HG02840 (cell line): ENCODE measurements around the gene STX19.

Experiments
- ATAC-seq: cut with Tn5 transposase; IDR thresholded peaks from one replicate; pipeline ENCODE4 v1.9.1; 2021; ENCODE audit warnings: mild to moderate bottlenecking, moderate library complexity, moderate number of reproducible peaks; ENCODE audit not compliant: unreplicated experiment, low FRiP score

STX19 gene

DNA sequence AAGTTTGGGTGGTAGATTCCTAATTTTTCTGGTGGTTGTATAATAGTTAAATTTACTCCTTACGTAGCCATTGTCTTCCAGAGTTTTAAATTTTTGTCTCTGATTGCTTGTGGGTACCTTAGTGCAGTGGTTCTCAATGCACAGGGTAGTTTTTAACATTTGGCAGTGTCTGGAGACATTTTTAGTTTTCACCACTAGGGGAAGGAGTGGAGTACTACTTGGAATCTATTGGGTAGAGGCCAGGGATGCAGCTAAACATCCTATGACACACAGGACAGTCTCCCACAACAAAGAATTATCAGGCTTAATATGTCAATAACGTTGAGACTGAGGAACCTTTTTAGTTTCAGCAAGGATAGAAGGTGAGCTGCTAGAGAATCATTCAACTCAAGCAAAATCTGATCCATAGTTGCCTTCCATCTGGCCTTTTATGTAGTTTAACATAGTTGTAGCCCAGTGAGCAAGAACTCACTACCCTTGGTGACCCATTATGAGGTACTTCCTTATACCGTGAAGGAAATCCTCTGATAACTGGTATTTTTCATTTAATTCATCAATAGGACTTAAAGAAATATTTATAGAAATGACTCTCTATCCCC lies 8.6 kb upstream of the STX19 start:
- ATAC-seq: no peak

DNA sequence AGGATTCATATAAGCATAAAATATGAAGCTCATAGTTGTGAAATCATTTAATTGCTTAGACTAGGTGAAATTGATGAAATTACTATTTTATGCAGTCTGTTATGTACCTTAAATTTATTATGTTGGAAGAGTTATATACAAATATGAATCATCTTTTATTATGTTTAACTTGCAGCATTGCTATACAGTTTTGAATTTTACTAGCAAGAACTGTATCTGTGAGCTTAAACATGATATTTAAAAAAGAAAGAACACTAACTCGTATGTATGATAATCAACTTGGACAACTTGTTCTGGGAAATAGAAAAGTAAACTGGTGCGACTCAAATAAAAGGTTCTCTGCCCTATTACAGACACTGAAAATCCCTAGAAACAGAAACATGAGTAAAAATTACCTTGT lies 1.8 kb downstream of the STX19 start:
- no peak for ATAC-seq

DNA sequence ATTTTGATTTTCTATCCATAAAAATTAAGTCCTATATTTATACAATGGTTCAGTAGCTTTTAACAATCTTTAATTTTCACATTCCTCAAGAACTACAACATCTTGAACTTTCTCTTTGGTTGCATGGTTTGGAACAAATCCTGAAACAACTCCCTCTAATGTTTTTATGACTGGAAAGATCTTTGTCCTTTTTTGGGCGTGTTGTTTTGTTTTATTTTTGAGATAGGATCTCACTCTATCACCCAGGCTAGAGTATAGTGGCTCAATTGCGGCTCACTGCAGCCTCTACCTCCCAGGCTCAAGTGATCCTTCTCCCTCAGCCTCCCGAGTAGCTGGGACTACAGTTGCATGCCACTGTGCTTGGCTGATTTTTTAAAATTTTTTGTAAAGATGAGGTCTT lies 4.0 kb downstream of the STX19 start:
- no peak for ATAC-seq

DNA sequence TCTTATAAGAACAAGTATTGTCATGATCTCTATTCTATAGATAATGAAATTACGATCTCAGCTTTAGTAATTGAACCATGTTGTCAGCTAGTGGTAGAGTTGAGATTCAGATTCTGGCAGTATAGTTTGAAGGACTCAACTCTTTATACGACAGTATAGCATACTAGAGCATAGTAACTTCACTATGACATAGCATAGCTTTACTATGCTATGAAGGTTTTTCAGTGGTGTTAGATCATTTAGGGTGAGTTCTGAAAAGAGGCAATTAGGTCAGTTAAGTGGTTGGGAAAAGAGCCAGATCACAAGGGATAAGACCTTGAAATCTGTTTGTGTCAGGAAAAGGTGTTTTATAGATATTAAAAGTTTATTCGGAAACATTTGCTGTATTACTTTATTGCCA lies 8.1 kb downstream of the STX19 start:
- ATAC-seq: no peak

DNA sequence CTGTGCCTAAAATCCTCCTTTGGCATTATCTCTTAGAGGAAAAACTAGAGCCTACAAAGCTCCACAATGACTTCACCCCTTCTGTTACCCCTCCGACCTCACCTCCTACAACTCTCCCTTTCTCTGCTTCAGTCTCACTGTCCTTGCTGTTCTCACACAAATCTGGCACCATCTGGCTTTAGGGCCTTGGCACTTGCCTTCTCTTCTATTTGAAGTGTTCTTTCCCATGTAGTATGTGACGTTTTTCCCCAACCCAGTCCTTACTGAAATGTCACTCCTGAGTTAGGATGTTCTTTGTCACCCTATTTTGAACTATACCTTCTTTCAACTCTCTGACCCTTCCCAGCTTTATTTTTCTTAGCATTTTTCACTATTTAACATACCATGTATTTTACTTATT lies 8.7 kb downstream of the STX19 start:
- ATAC-seq: no peak

DNA sequence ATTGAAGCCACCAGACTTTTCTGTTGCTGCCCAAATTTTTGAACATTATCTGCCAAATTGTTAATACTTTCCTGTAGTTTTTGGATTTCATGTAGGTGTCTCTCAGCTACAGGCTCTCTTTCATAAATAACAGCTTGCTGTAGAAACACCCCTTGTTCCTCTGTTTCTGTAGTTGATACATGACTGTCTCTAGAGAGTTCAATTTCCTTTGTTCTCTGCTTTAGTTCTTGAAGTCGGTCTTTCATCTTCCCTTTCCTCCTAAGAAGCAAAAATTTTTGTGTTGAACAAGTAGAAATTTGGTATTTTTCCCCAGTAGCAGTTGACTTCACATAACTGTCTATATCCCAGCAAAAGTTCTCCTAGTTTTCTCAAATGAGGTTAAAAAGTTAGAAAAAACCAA lies 13.4 kb downstream of the STX19 start:
- ATAC-seq: no peak

DNA sequence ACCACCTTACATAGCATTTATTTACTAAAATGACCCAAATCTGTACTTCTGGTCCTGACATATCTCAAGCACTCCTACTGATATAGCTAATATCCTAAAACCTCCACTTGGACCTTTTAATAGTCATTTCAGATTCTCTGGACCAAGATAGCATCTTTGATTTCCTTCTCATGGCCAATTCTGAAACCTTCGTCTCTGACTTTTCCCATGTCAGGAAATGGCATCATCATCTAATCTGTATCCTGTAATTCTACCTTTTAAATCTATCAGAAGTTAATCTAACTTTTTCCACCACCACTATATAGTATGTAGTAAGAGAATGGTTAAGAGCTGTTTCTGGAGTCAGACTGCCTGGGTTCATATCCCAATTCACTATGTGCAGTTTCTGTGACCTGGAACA lies 16.2 kb downstream of the STX19 start:
- ATAC-seq: no peak

DNA sequence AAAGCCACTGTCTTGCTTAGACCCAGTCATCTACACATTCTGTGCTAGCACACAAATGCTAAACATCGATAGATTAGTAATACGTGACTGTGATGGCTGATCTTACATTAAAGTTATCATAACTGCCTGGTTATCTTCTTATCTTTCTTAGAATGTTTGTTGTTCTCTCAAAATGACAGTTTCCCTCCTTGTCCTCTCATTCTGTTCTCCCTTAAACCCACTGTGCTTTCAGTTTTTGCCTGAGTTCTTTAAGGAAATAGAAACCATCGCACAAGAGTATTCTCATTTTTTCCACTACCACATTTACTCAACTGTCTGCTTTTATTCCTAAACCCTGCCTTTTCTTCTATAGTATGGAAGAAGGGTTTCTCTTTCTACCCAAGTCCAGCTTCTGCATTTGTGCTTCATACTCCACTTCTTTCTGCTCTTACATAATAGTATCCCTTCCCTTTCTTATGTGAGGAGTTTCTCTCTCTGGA lies 17.1 kb downstream of the STX19 start:
- ATAC-seq: no peak

DNA sequence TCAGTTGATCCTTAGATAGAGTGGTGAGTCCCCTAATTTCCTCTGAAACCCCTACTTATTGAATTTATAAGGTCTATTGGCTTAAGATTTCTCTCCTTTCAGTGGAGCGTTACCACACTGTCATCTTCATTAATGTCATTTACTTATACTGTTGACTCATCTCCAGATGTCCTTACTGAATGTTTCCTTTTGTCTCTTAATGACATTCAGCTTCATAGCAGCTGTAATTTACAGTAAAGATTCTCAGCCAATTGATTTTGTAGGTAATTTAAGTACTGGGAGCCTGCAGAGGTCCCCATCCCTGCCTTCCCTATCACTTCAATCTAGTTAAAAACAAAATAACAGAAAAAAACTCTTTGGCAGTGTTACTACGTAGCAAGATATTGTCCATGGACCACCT lies 18.8 kb downstream of the STX19 start:
- ATAC-seq: no peak

DNA sequence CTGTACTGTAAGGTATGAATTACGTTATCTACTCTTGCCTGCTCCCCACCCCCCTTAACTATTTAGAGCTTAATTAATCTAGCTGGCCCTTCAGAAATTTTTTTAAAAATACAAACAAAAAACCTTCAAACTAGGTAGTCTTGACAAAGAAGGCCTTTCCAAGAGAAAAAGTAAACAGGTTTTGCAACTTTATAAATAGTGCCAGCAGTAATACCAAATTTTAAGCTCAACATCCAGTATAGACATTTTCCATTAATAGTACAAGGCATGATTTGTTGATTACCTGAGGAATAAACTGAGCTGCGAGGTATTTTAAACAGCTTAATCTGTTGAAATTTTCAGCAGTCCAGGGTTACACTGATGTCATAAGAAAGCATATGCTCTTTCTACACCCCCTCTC lies 20.1 kb downstream of the STX19 start:
- no peak for ATAC-seq

DNA sequence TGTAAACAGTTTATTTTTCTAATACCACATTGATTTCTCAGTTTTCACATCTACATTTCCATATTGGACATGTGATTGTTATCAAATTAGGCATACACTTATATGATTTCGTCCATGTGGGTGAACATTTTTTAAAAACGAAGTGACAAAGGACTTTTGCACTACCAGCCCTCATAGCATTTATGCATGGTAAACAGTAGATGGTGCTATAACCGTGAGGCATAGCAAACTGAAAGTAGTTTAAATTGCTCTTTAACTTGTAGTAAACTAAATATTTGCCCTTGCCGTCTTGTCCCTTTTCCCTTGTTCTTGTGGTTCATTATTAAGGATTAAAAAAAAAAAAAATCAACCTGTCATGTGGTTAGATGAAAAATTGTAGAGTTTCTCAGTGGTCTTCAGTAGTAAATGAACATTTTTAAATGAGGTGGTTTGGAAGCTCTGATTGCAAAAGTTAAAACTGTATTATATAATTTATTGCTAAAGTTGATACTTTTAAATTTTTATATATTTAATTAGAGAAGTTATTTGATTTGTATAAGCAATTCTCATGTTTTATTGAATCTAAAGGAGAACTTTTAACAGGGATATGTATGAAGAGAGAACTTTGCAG lies 24.0 kb downstream of the STX19 start:
- ATAC-seq: peak; percentile 64

DNA sequence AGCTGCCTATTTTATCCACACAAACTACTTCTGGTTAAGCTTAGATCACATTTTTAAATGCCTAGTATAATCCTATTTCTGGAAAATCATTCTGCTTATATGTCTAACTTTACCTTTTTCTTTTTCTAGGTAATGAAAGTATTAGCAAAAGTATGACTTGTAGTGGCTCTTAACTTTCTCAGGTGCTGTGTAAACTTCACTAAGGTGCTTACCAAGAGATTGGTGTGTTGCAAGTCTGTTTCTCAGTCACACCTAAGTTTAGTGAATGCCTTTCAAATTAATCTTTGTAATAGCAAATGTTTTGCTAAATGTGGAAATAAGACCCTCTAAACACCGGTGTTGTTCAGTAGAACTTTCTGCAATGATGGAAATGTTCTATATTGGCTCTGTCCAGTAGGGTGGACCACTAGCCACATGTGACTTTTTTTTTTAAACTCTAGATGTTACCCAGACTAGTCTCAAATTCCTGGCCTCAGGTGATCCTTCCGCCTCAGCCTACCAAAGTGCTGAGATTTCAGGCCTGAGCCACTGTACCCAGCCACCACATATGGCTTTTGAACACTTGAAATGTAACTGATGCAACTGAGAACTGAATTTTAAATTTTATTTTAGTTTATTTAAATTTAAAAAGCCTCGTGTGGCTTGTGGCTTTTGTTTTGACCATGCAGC lies 26.4 kb downstream of the STX19 start:
- no peak for ATAC-seq

DNA sequence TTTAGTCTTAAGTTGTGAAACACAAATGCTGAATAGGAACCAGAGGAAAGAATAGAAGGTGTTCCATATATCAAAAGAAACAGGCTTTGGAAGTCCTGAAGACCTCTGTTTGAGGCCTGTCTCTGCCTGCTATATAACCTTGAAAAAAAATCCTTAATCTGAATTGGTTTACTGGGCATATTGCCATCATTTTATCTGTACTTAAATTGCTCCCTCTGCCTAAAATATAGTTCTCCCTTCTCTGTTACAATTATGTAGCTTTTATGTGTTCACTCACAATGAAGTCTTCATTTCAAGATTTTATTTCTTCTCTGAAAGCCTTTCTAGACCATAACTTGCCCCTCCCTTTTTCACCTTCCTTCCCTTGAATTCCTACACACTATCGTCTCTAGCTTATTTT lies 27.2 kb downstream of the STX19 start:
- no peak for ATAC-seq

DNA sequence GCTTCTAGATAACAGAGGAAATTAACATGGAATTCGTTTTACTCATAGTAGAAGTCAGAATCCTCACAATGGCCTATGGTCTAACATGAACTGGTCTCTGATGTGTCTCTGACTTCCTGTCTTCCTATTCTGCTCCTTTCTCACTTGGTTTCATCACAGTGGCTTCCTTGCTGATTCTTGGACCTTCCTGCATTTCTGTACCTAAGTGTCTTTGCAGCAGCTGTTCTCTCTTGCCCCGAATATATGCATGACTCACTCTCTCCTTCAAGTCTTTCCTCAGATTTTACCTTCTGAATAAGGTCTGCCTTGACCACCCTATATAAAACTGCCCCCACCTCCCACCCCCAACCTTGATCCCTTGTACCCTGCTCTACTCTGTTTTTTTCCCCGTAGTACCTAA lies 34.3 kb downstream of the STX19 start:
- ATAC-seq: no peak

DNA sequence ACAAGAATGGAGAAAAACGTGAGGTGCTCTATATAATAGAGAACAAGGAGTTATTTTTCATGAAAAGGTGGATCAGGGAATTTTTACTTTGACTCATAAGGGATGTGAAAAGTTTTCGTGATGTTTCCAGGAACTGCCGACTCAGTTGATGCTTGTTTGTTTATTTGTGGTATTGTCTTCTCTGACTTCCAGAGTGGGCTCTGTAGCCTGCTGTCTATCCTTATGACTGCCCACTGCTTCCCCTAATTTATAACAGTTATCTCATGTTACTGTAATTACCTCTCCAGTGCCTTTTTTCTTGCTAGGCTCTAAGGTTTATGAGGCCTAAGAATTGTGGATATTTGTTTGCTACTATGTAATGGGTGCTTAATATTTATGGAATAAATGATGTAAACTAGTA lies 36.2 kb downstream of the STX19 start:
- ATAC-seq: no peak

DNA sequence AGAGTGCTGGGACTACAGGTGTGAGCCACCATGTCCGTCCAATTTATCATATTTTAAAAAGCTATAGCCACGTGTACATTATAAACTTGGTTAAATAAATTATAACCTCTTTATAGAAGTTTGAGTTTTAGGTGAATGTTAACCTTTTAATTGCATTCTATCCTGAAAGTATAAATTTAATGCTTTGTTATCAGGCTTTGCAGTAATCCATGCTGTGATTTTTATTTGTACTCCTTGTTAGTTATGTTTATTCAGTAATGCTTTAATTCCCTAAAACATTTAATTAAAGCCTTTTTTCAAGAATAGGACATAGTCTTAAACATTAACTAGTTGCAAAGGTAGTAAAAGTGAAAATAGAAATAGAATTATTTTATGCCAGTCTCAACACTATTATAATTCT lies 36.8 kb downstream of the STX19 start:
- no peak for ATAC-seq

DNA sequence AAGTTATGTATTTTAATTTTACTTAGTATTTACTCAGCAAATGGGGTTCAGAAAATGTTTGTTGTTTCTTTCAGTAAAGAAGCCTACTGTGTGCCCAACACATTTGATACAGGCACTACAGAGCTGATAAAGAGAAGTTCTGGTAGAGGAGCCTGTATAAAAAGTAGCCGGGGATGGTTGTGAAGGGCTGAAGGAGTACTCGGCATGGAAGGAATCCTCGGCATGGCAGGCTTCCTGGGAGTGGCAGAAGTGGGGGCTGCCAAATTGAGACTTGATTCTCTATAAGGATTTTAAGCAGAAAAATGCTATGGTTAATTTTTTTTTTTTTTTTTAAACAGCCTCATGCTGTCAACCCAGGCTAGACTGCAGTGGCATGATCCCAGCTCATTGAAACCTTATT lies 39.2 kb downstream of the STX19 start:
- ATAC-seq: no peak

DNA sequence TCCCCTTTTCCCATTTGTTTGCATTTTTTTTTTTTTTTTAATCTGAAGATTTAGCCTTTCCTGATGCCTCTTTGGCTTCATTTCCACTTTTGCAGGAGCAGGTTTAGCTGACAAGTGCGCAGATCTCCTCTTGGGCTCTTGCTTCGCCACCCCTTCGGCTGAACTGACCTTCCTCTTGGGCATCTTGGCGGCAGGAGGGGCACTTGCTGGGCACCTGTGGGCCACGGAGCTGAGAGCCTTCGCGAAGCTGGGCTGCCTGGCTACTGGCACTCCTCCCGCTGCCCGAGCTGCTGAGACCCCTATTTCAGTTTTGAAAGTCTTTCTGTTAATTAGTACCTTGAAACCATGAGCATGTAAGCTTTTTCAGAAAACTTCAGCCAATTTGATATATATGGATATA lies 39.6 kb downstream of the STX19 start:
- ATAC-seq: no peak

DNA sequence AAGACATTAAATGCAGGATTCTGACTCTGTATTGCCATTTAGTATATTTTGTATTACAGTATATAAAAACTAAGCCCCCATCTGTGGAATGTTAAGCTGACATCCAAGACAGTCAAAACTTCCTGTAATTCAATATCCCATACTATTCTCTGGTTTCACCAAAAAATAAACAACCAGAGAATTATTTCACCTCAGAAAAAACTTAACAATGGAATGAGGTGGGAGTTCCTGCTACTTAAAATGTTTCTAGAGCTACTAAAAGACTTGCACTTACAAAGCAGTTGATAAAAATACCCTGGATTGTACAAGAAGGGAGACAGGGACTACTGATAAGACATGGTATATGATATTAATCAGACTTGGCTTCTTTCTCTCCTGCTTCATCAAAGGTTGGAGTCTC lies 40.1 kb downstream of the STX19 start:
- no peak for ATAC-seq

DNA sequence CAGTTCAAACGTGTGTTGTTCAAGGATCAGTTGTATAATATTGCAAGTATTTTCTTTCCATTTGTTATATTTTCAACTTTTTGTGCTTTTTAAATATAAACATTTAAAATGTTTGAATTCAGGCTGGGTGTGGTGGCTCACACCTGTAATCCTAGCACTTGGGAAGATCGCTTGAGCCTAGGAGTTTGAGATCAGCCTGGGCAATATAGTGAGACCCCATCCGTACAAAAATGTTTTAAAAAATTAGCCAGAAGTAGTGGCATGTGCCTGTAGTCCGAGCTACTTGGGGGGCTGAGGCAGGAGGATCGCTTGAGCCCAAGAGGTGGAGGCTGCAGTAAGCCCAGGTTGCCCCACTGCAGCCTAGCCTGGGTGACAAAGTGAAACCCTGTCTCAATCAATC lies 43.8 kb downstream of the STX19 start:
- no peak for ATAC-seq

DNA sequence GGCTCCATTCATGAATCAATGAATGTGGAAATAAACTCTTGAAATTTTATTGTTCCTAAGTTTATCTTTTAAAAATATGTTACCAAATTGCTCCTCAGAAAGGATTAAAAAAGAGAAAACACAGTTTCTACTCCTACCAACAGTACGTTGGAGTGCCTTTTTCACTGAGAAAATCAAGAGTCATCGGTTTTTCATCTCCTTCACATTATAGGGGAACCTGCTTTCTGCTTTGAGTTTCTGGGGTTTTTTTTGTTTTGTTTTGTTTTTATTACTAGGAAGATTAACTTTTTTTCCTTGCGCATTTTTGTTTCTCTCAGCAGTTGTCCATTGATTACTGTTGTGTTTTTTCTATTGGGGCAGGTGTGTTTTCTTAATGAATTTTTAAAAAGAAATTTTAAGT lies 45.0 kb downstream of the STX19 start:
- ATAC-seq: no peak

DNA sequence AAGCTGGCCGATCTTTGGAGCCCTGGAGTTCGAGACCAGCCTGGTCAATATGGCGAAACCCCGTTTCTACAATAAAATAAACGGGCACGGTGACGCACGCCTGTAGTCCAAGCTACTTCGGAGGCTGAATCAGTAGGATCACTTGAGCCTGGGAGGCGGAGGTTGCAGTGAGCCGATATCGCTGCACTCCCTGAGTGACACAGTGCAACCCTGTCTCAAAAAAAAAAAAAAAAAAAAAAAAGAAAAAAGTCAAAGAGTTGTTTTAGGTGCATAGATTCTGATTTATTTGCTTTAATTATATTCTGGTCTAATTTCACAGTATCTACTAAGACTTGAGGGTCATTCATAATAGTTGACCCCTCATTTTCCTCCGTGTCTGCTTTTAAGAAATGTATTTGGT lies 46.7 kb downstream of the STX19 start:
- no peak for ATAC-seq
